Mesenchymal stem cell (in vitro differentiated cells and primary cell): Measurements from ENCODE around the gene MTMR12.

ENCODE experiments used
- DNase-seq: peaks from one replicate; pipeline ENCODE4 v3.0.0-alpha.2; 2013
- H2AFZ ChIP-seq: one replicate; pipeline ENCODE4 v1.6.1; 2013; ENCODE audit warnings: low read depth, mild to moderate bottlenecking, control low read depth, inconsistent platforms, low read length, moderate library complexity
- H2AK5ac ChIP-seq: 2 replicates; pipeline ENCODE4 v1.6.1; 2013; ENCODE audit warnings: low read length, moderate library complexity, mild to moderate bottlenecking, inconsistent platforms; ENCODE audit not compliant: severe bottlenecking
- H2BK120ac ChIP-seq: one replicate; pipeline ENCODE4 v1.6.1; 2013; ENCODE audit warnings: low read depth, mild to moderate bottlenecking, inconsistent platforms, low read length, moderate library complexity
- H2BK12ac ChIP-seq, 2 experiments: one replicate each; pipeline ENCODE4 v1.6.1; 2013; ENCODE audit warnings: inconsistent platforms in 2 of 2, low read length in 2 of 2, mild to moderate bottlenecking in 2 of 2, moderate library complexity in 2 of 2, control low read depth in 1 of 2
- H2BK15ac ChIP-seq: one replicate; pipeline ENCODE4 v1.6.1; 2013; ENCODE audit warnings: mild to moderate bottlenecking, low read depth, inconsistent platforms; ENCODE audit not compliant: poor library complexity, severe bottlenecking
- H2BK5ac ChIP-seq: 2 replicates; pipeline ENCODE4 v1.6.1; 2013; ENCODE audit warnings: low read depth, mild to moderate bottlenecking, low read length, control low read depth, inconsistent platforms; ENCODE audit not compliant: poor library complexity, severe bottlenecking
- H3K14ac ChIP-seq, 2 experiments: one replicate each; pipeline ENCODE4 v1.6.1; 2013; ENCODE audit warnings: inconsistent platforms in 2 of 2, low read length in 2 of 2, control low read depth in 1 of 2, mild to moderate bottlenecking in 1 of 2, moderate library complexity in 1 of 2
- H3K18ac ChIP-seq, 2 experiments: one replicate each; pipeline ENCODE4 v1.6.1; 2013; ENCODE audit warnings: inconsistent platforms in 2 of 2, low read length in 2 of 2, control low read depth in 1 of 2, low read depth in 1 of 2, mild to moderate bottlenecking in 1 of 2
- H3K23ac ChIP-seq, 2 experiments: one replicate each; pipeline ENCODE4 v1.6.1; 2013; ENCODE audit warnings: inconsistent platforms in 2 of 2, low read length in 2 of 2, mild to moderate bottlenecking in 2 of 2, moderate library complexity in 2 of 2, control low read depth in 1 of 2
- H3K27ac ChIP-seq: 2 replicates; pipeline ENCODE4 v1.5.1; 2013; ENCODE audit warnings: mild to moderate bottlenecking, moderate library complexity, low read length, control low read depth, inconsistent platforms; ENCODE audit not compliant: poor library complexity, severe bottlenecking
- H3K27me3 ChIP-seq, 2 experiments: 2 replicates each; pipeline versions ENCODE4 v1.6.1 to v1.7.0; 2013; ENCODE audit warnings: low read length in 2 of 2, mild to moderate bottlenecking in 2 of 2, moderate library complexity in 2 of 2, control low read depth in 1 of 2, inconsistent platforms in 1 of 2; ENCODE audit not compliant: control insufficient read depth in 1 of 2, insufficient read depth in 1 of 2
- H3K36me3 ChIP-seq, 2 experiments: 2 replicates each; pipeline versions ENCODE4 v1.6.1 to v1.7.0; 2013; ENCODE audit warnings: low read length in 2 of 2, control low read depth in 1 of 2, inconsistent platforms in 1 of 2, low read depth in 1 of 2, mild to moderate bottlenecking in 1 of 2; ENCODE audit not compliant: insufficient read depth in 2 of 2, control insufficient read depth in 1 of 2
- H3K4ac ChIP-seq, 2 experiments: one replicate each; pipeline ENCODE4 v1.6.1; 2013; ENCODE audit warnings: inconsistent platforms in 2 of 2, low read length in 2 of 2, mild to moderate bottlenecking in 2 of 2, moderate library complexity in 2 of 2, control low read depth in 1 of 2, low read depth in 1 of 2
- H3K4me1 ChIP-seq: 2 replicates; pipeline ENCODE4 v1.6.1; 2013; ENCODE audit warnings: low read depth, low read length, control low read depth; ENCODE audit not compliant: control insufficient read depth, insufficient read depth
- H3K4me2 ChIP-seq: 2 replicates; pipeline ENCODE4 v1.6.1; 2013; ENCODE audit warnings: low read length, mild to moderate bottlenecking, inconsistent platforms; ENCODE audit not compliant: poor library complexity, severe bottlenecking
- H3K4me3 ChIP-seq, 2 experiments: 2 replicates each; pipeline versions ENCODE4 v1.5.1 to v1.7.0; 2013; ENCODE audit warnings: low read length in 2 of 2, mild to moderate bottlenecking in 2 of 2, control low read depth in 1 of 2, low read depth in 1 of 2; ENCODE audit not compliant: insufficient read depth in 1 of 2
- H3K79me1 ChIP-seq: replicated peaks from 2 replicates; pipeline ENCODE4 v1.6.1; 2013; ENCODE audit warnings: mild to moderate bottlenecking, control low read depth, low read length, inconsistent platforms; ENCODE audit not compliant: poor library complexity, severe bottlenecking
- H3K9ac ChIP-seq: 2 replicates; pipeline ENCODE4 v1.7.0; 2013; ENCODE audit warnings: mild to moderate bottlenecking, low read length, moderate library complexity
- H3K9me3 ChIP-seq: 2 replicates; pipeline ENCODE4 v1.7.0; 2013; ENCODE audit warnings: mild to moderate bottlenecking, low read length; ENCODE audit not compliant: control insufficient read depth
- H4K8ac ChIP-seq: one replicate; pipeline ENCODE4 v1.6.1; 2013; ENCODE audit warnings: inconsistent platforms, mild to moderate bottlenecking, low read length, moderate library complexity
- H4K91ac ChIP-seq: one replicate; pipeline ENCODE4 v1.6.1; 2013; ENCODE audit warnings: mild to moderate bottlenecking, low read length, inconsistent platforms
- WGBS: methylation state at CpG from one replicate; pipeline ENCODE4 v1.1.7; 2013; ENCODE audit warnings: mixed read lengths; 5-methylcytosine and 5-hydroxymethylcytosine counted together

MTMR12 gene

GRCh38 chr5:32301891-32302290, 10.8 kb downstream of the MTMR12 start:
- no peak overlapping the region for H3K4ac ChIP-seq
- peaks cover 26% of the 10 kb centered on the region for H3K79me1 ChIP-seq
- H3K4me1 ChIP-seq, result peaks cover 11% of the 10 kb centered on the region
- no peak overlapping the region for H2BK5ac ChIP-seq
- H3K9ac ChIP-seq, result no peak overlapping the region
- DNase-seq, result no peak
- H2BK12ac ChIP-seq, result no peak overlapping the region
- no peak overlapping the region for H3K14ac ChIP-seq
- H3K36me3 ChIP-seq, result no peaks in the 10 kb centered on the region
- no peak overlapping the region for H2AFZ ChIP-seq
- no peaks in the 10 kb centered on the region for H3K9me3 ChIP-seq
- 67% methylated on average over 1 of the region's 2 CpGs for WGBS
- H3K27ac ChIP-seq, result no peak overlapping the region
- no peak overlapping the region for H2AK5ac ChIP-seq
- no peak overlapping the region for H2BK15ac ChIP-seq
- no peak overlapping the region for H3K18ac ChIP-seq
- H4K8ac ChIP-seq, result no peak overlapping the region
- H3K4me3 ChIP-seq, result no peak overlapping the region
- no peak overlapping the region for H3K4me2 ChIP-seq
- no peak overlapping the region for H2BK120ac ChIP-seq
- H3K23ac ChIP-seq, result no peak overlapping the region
- no peaks in the 10 kb centered on the region for H3K27me3 ChIP-seq
- H4K91ac ChIP-seq, result no peak overlapping the region

- WGBS, result 88% methylated on average over 2 of the region's 4 CpGs
- peaks cover 16% of the 10 kb centered on the region for H3K4me1 ChIP-seq
Observed at GRCh38 chr5:32299059-32299677, 13.6 kb downstream of the MTMR12 start.

GRCh38 chr5:32298059-32298415, 14.7 kb downstream of the MTMR12 start:
- peaks cover 14% of the 10 kb centered on the region for H3K4me1 ChIP-seq
- DNase-seq, result no peak

More at GRCh38 chr5:32299059-32299677, 13.6 kb downstream of the MTMR12 start:
- H3K79me1 ChIP-seq, result peaks cover 23% of the 10 kb centered on the region
- H3K36me3 ChIP-seq, result peaks cover 0 to 21% of the 10 kb centered on the region in 2 experiments
- no peaks in the 10 kb centered on the region for H3K27me3 ChIP-seq
- H3K4me2 ChIP-seq, result no peak overlapping the region
- H4K91ac ChIP-seq, result no peak overlapping the region
- H2AK5ac ChIP-seq, result no peak overlapping the region
- no peak overlapping the region for H3K4ac ChIP-seq
- H2BK12ac ChIP-seq, result no peak overlapping the region
- no peak overlapping the region for H3K18ac ChIP-seq
- H3K9ac ChIP-seq, result no peak overlapping the region
- no peak for DNase-seq
- no peak overlapping the region for H3K27ac ChIP-seq
- H2BK5ac ChIP-seq, result no peak overlapping the region
- H2AFZ ChIP-seq, result no peak overlapping the region
- no peak overlapping the region for H3K4me3 ChIP-seq
- no peak overlapping the region for H4K8ac ChIP-seq
- H3K23ac ChIP-seq, result no peak overlapping the region
- no peak overlapping the region for H3K14ac ChIP-seq
- no peak overlapping the region for H2BK120ac ChIP-seq
- H2BK15ac ChIP-seq, result no peak overlapping the region
- no peaks in the 10 kb centered on the region for H3K9me3 ChIP-seq

GRCh38 chr5:32297181-32298058, 15.3 kb downstream of the MTMR12 start:
- Histone ChIP-seq H3K4me1 (peaks cover 13% of the 10 kb centered on the region), H3K18ac (peak overlapping the region in 1 of 2 experiments; percentile 50), H2AFZ (no peak overlapping the region), H2BK5ac (no peak overlapping the region), H4K8ac (no peak overlapping the region), H2AK5ac (peak overlapping the region; percentile 14), H4K91ac (no peak overlapping the region), H2BK12ac (peak overlapping the region in 1 of 2 experiments; percentile 73), H3K27ac (peak overlapping the region; percentile 39), H3K14ac (peak overlapping the region in 1 of 2 experiments; percentile 35), H3K23ac (peak overlapping the region in 1 of 2 experiments; percentile 14), H3K4ac (no peak overlapping the region), H3K27me3 (no peaks in the 10 kb centered on the region), H3K79me1 (peaks cover 29% of the 10 kb centered on the region), H3K36me3 (peaks cover 4 to 34% of the 10 kb centered on the region in 2 experiments), H3K9ac (no peak overlapping the region), H2BK120ac (no peak overlapping the region), H2BK15ac (no peak overlapping the region), H3K9me3 (no peaks in the 10 kb centered on the region), H3K4me3 (no peak overlapping the region), H3K4me2 (no peak overlapping the region)
- DNase-seq, result peak; percentile 18
- WGBS, result 100% methylated on average over 2 of the region's 2 CpGs

More at GRCh38 chr5:32298059-32298415, 14.7 kb downstream of the MTMR12 start:
- Histone ChIP-seq H3K27me3 (no peaks in the 10 kb centered on the region), H3K4me2 (no peak overlapping the region), H3K79me1 (peaks cover 29% of the 10 kb centered on the region), H2BK15ac (no peak overlapping the region), H2AK5ac (peak overlapping the region; percentile 33), H3K4ac (no peak overlapping the region), H3K27ac (no peak overlapping the region), H2AFZ (no peak overlapping the region), H2BK5ac (no peak overlapping the region), H3K9me3 (no peaks in the 10 kb centered on the region), H3K9ac (no peak overlapping the region), H2BK12ac (peak overlapping the region in 1 of 2 experiments; percentile 73), H3K4me3 (no peak overlapping the region), H3K36me3 (peaks cover 4 to 32% of the 10 kb centered on the region in 2 experiments), H4K91ac (no peak overlapping the region), H4K8ac (no peak overlapping the region), H3K18ac (peak overlapping the region in 1 of 2 experiments; percentile 50), H3K23ac (peak overlapping the region in 1 of 2 experiments; percentile 14), H3K14ac (peak overlapping the region in 1 of 2 experiments; percentile 35), H2BK120ac (no peak overlapping the region)
- 88% methylated on average over 5 of the region's 5 CpGs for WGBS
